Endothelial cell of umbilical vein (primary cell): Measurements from ENCODE around the gene ALK.

ENCODE experiments used
- CTCF ChIP-seq, 2 donors: IDR thresholded peaks; 1 replicate in 1 of 2; 2 replicates in 1 of 2; pipeline ENCODE4 v1.5.1; 2011; ENCODE audit warnings: low read length in 2 of 2, mild to moderate bottlenecking in 2 of 2, moderate library complexity in 2 of 2, control low read depth in 1 of 2, inconsistent platforms in 1 of 2, low read depth in 1 of 2; ENCODE audit not compliant: insufficient read depth in 1 of 2; ENCODE audit errors: extremely low read depth in 1 of 2
- EZH2 ChIP-seq: IDR thresholded peaks from 2 replicates; pipeline ENCODE4 v1.6.1; 2012; ENCODE audit warnings: borderline replicate concordance, low read depth, mild to moderate bottlenecking, moderate library complexity, low read length, inconsistent platforms; ENCODE audit not compliant: severe bottlenecking
- JUN ChIP-seq: IDR thresholded peaks from 2 replicates; pipeline ENCODE4 v1.6.1; 2011; ENCODE audit warnings: borderline replicate concordance, low read depth; ENCODE audit not compliant: insufficient read length, insufficient read depth
- MAX ChIP-seq: IDR thresholded peaks from 2 replicates; pipeline ENCODE4 v1.6.1; 2011; ENCODE audit not compliant: insufficient read depth, insufficient read length
- POLR2A ChIP-seq: IDR thresholded peaks from 2 replicates; pipeline ENCODE4 v1.6.1; 2012; ENCODE audit warnings: low read depth, mild to moderate bottlenecking, control low read depth, low read length
- POLR2AphosphoS5 ChIP-seq: IDR thresholded peaks from 2 replicates; pipeline ENCODE4 v1.6.1; 2012; ENCODE audit warnings: low read depth, mild to moderate bottlenecking, control low read depth, low read length, moderate library complexity; ENCODE audit not compliant: insufficient read depth

GRCh38 chr2:29317077-29317517 is 604.3 kb downstream of the ALK start:
- TF ChIP-seq EZH2 (no peak), CTCF (IDR thresholded peaks at IDR 0.05; ENCODE audit: extremely low read depth in 1 of 2, insufficient read depth in 1 of 2, low read depth in 1 of 2, low read length in 2 of 2) (no peak), POLR2AphosphoS5 (no peak), MAX (no peak), POLR2A (no peak), JUN (no peak)
